WTC11 (cell line): Measurements from ENCODE around the gene PUM1.

Experiments
- ZNF423 ChIP-seq: fragments of 250-450 bp; sonication (Bioruptor Pico); IDR thresholded peaks from 2 replicates; pipeline ENCODE4 v2.1.2; 2022; ENCODE audit warnings: mild to moderate bottlenecking, moderate library complexity
- TF ChIP-seq, protein P1 (sequence below): sonication (generic); formaldehyde crosslinking; conservative IDR thresholded peaks from 2 replicates; pipeline ENCODE4 v1.8.1; 2022; ENCODE audit warnings: mild to moderate bottlenecking, missing genetic modification reagents
- TF ChIP-seq, protein P2 (sequence below): fragments of 200-600 bp; IDR thresholded peaks from 2 replicates; pipeline ENCODE4 v1.8.0; 2022; ENCODE audit warnings: antibody characterized with exemption

- TF ChIP-seq ZNF423 (CRISPR knock-in tag): no peak
- TF ChIP-seq, protein P1, sequence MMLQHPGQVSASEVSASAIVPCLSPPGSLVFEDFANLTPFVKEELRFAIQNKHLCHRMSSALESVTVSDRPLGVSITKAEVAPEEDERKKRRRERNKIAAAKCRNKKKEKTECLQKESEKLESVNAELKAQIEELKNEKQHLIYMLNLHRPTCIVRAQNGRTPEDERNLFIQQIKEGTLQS (CRISPR knock-in tag): no peak
- TF ChIP-seq, protein P2, sequence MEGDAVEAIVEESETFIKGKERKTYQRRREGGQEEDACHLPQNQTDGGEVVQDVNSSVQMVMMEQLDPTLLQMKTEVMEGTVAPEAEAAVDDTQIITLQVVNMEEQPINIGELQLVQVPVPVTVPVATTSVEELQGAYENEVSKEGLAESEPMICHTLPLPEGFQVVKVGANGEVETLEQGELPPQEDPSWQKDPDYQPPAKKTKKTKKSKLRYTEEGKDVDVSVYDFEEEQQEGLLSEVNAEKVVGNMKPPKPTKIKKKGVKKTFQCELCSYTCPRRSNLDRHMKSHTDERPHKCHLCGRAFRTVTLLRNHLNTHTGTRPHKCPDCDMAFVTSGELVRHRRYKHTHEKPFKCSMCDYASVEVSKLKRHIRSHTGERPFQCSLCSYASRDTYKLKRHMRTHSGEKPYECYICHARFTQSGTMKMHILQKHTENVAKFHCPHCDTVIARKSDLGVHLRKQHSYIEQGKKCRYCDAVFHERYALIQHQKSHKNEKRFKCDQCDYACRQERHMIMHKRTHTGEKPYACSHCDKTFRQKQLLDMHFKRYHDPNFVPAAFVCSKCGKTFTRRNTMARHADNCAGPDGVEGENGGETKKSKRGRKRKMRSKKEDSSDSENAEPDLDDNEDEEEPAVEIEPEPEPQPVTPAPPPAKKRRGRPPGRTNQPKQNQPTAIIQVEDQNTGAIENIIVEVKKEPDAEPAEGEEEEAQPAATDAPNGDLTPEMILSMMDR: no peak
Measured at GRCh38 chr1:30984991-30985503, 80.5 kb downstream of the PUM1 start.
